Hepatocyte (in vitro differentiated cells): ENCODE data around the gene RBM5. TPM values are rescaled to one million over a fixed set of nuclear protein-coding genes. Genes with fewer than 3 reads are reported as not detected.

Experiments
- DNase-seq: peaks from one replicate; pipeline ENCODE4 v3.0.0-alpha.2; 2016; ENCODE audit warnings: low spot score
- H2AFZ ChIP-seq: fragments of 200-600 bp; sonication (generic); 2 replicates; pipeline ENCODE4 v1.6.0; 2016; ENCODE audit warnings: antibody characterized with exemption, mild to moderate bottlenecking
- H3K27ac ChIP-seq: fragments of 200-600 bp; sonication (generic); 2 replicates; pipeline ENCODE4 v1.5.1; 2016; ENCODE audit warnings: mild to moderate bottlenecking
- H3K27me3 ChIP-seq: fragments of 200-600 bp; sonication (generic); 2 replicates; pipeline ENCODE4 v1.6.1; 2016
- H3K36me3 ChIP-seq: fragments of 200-600 bp; sonication (generic); replicated peaks from 2 replicates; pipeline ENCODE4 v1.5.1; 2016; ENCODE audit warnings: low read depth; ENCODE audit not compliant: insufficient read depth
- H3K4me1 ChIP-seq: fragments of 200-600 bp; sonication (generic); 2 replicates; pipeline ENCODE4 v1.5.1; 2016; ENCODE audit warnings: mild to moderate bottlenecking, moderate library complexity; ENCODE audit not compliant: insufficient read depth
- H3K4me2 ChIP-seq: fragments of 200-600 bp; sonication (generic); 2 replicates; pipeline ENCODE4 v1.6.0; 2016
- H3K4me3 ChIP-seq: fragments of 200-600 bp; sonication (generic); 2 replicates; pipeline ENCODE4 v1.5.1; 2016; ENCODE audit warnings: mild to moderate bottlenecking
- H3K79me2 ChIP-seq: fragments of 200-600 bp; sonication (generic); 2 replicates; pipeline ENCODE4 v1.6.0; 2017; ENCODE audit warnings: mild to moderate bottlenecking
- H3K9me2 ChIP-seq: fragments of 200-600 bp; sonication (generic); replicated peaks from 2 replicates; pipeline ENCODE4 v1.6.0; 2017; ENCODE audit warnings: mild to moderate bottlenecking; ENCODE audit not compliant: insufficient read depth
- H3K9me3 ChIP-seq: fragments of 200-600 bp; sonication (generic); 2 replicates; pipeline ENCODE4 v1.5.1; 2016; ENCODE audit warnings: low read depth, mild to moderate bottlenecking
- H4K20me1 ChIP-seq: fragments of 200-600 bp; sonication (generic); 2 replicates; pipeline ENCODE4 v1.6.0; 2016; ENCODE audit warnings: mild to moderate bottlenecking; ENCODE audit not compliant: insufficient read depth, poor library complexity, severe bottlenecking
- EZH2 ChIP-seq: fragments of 200-600 bp; sonication (generic); IDR thresholded peaks from 2 replicates; pipeline ENCODE4 v1.6.1; 2016; ENCODE audit warnings: antibody characterized with exemption, mild to moderate bottlenecking, borderline replicate concordance
- EZH2phosphoT487 ChIP-seq: fragments of 200-600 bp; sonication (generic); IDR thresholded peaks from one replicate; pipeline ENCODE4 v1.6.1; 2018; ENCODE audit warnings: antibody characterized with exemption, mild to moderate bottlenecking, low read depth, moderate library complexity; ENCODE audit not compliant: unreplicated experiment, severe bottlenecking
- WGBS: methylation state at CpG from one replicate; pipeline ENCODE4 v1.1.6; 2016; ENCODE audit warnings: low lambda C conversion rate; ENCODE audit errors: missing lambda C conversion rate; 5-methylcytosine and 5-hydroxymethylcytosine counted together
- polyA plus RNA-seq: library from polyadenylated mRNA; unstranded; fragments of >200 nt; fragmentation: Nextera tagmentation; extraction: Ambion mirVana; gene quantifications from 2 replicates; pipeline ENCODE4 v1.2.1, GENCODE V29; 2016
- total RNA-seq: library from RNA; depleted of rRNA; stranded (reverse); fragments of >200 nt; gene quantifications from 2 replicates; pipeline ENCODE4 v1.2.3, GENCODE V29; 2014
- TF ChIP-seq, protein P1 (sequence below): fragments of 200-600 bp; sonication (generic); IDR thresholded peaks from 2 replicates; pipeline ENCODE4 v1.5.1; 2016; ENCODE audit warnings: antibody characterized with exemption, mild to moderate bottlenecking; ENCODE audit not compliant: poor library complexity

RBM5 gene
- total and polyA plus RNA-seq, 2 experiments from 2014 or later: 64.3 to 147 TPM

DNA sequence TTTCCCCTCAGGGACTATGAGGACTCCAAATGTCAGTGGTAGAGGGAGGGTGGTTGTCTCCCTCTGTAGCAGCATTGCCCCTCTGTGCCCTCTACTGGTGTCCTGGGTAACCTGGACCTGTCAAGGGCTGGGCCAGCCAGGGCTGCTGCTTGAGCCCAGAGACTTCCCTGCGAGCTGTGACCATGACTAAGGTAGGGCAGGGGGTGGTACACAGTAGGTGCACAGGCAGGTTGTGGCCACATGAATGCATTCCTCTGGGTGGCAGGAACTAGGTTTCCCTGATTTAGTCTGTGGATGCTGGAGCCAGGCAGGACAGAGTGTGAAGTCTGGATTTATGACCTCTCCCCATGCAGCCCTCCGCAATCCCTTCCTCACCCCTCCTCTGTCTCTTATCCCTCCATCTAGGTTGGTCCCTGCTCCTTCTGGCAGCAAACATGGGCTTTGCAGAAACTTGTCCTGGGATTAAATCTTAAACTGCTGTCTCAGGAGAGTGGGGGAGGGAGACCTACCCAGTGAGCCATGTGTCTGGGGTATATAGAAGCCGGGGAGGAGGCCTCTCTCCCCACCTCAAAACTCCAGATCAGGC, 57.7 kb downstream of the RBM5 start:
- TF ChIP-seq, protein P1, sequence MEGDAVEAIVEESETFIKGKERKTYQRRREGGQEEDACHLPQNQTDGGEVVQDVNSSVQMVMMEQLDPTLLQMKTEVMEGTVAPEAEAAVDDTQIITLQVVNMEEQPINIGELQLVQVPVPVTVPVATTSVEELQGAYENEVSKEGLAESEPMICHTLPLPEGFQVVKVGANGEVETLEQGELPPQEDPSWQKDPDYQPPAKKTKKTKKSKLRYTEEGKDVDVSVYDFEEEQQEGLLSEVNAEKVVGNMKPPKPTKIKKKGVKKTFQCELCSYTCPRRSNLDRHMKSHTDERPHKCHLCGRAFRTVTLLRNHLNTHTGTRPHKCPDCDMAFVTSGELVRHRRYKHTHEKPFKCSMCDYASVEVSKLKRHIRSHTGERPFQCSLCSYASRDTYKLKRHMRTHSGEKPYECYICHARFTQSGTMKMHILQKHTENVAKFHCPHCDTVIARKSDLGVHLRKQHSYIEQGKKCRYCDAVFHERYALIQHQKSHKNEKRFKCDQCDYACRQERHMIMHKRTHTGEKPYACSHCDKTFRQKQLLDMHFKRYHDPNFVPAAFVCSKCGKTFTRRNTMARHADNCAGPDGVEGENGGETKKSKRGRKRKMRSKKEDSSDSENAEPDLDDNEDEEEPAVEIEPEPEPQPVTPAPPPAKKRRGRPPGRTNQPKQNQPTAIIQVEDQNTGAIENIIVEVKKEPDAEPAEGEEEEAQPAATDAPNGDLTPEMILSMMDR: no peak
- TF ChIP-seq EZH2: no peak
- no peak for TF ChIP-seq EZH2phosphoT487
- DNase-seq: no peak
- H3K36me3 ChIP-seq: no peaks in the 10 kb centered on the region
- H3K27ac ChIP-seq: peak overlapping the region; percentile 75
- WGBS: 63% methylated on average over 3 of the region's 3 CpGs
- no peaks in the 10 kb centered on the region for H3K27me3 ChIP-seq
- peaks cover 42% of the 10 kb centered on the region for H3K4me1 ChIP-seq
- no peak overlapping the region for H3K4me2 ChIP-seq
- no peak overlapping the region for H2AFZ ChIP-seq
- no peaks in the 10 kb centered on the region for H4K20me1 ChIP-seq
- H3K4me3 ChIP-seq: no peak overlapping the region
- no peaks in the 10 kb centered on the region for H3K9me3 ChIP-seq
- no peaks in the 10 kb centered on the region for H3K9me2 ChIP-seq
- no peaks in the 10 kb centered on the region for H3K79me2 ChIP-seq

DNA sequence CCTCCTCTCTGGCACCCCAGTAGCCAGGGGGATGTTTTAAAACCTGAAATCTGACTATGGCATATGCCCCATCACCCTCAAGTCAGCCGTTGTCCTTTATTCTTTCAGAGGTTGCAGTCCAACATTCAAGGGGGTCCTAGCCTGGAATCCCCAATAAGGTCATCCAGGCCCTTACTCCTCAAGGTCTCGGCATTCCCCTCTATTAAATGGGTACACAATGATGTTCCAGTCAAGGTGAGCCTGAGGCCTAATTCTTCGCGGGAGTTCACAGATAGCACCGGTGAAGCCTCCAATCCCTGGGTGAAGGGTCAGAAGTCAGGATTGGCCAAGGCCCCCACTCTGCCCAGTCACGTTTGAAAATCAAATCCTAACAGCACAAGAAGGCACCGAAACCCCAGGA, 58.3 kb downstream of the RBM5 start:
- no peak for DNase-seq
- H3K4me2 ChIP-seq: no peak overlapping the region
- no peaks in the 10 kb centered on the region for H3K27me3 ChIP-seq
- H3K9me2 ChIP-seq: no peaks in the 10 kb centered on the region
- no peak overlapping the region for H2AFZ ChIP-seq
- no peaks in the 10 kb centered on the region for H3K36me3 ChIP-seq
- no peaks in the 10 kb centered on the region for H4K20me1 ChIP-seq
- no peaks in the 10 kb centered on the region for H3K9me3 ChIP-seq
- H3K27ac ChIP-seq: peak overlapping the region; percentile 75
- WGBS: 88% methylated on average over 7 of the region's 7 CpGs
- TF ChIP-seq EZH2 (no peak), EZH2phosphoT487 (no peak)
- TF ChIP-seq, protein P1: no peak
- no peak overlapping the region for H3K4me3 ChIP-seq
- H3K79me2 ChIP-seq: no peaks in the 10 kb centered on the region
- peaks cover 49% of the 10 kb centered on the region for H3K4me1 ChIP-seq

DNA sequence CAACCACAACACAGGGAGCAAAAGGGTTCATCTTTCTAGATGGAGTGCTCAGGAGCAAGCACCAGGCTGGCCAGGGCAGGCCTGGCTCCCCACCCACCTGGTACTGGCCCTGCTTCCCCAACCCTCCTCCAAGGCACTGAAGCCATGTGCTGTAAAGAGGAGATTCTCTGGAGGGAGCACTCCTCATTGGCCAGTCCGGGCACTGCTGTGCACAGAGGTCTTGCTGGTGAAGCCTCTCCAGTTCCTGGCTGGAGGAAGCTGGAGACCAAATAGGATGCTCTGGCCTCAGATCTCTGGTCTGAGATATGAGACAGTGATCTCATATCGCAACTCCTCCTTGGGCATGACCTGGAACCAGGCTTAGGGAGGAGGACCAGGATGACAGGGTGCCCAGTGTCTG, 58.7 kb downstream of the RBM5 start:
- WGBS: 82% methylated on average over 2 of the region's 2 CpGs
- no peak for DNase-seq
- Histone ChIP-seq H3K36me3 (no peaks in the 10 kb centered on the region), H3K9me2 (no peaks in the 10 kb centered on the region), H3K4me2 (no peak overlapping the region), H3K27ac (peak overlapping the region; percentile 75), H3K4me1 (peaks cover 52% of the 10 kb centered on the region), H3K27me3 (peaks cover 2% of the 10 kb centered on the region), H3K79me2 (no peaks in the 10 kb centered on the region), H3K4me3 (no peak overlapping the region), H4K20me1 (no peaks in the 10 kb centered on the region), H2AFZ (no peak overlapping the region), H3K9me3 (no peaks in the 10 kb centered on the region)
- TF ChIP-seq, protein P1: no peak
- TF ChIP-seq EZH2phosphoT487: no peak
- no peak for TF ChIP-seq EZH2
